GM18511 (cell line): Measurements from ENCODE around the gene SPDYE2.
"Not testable (repeated sequence)": the region's sequence is repeated elsewhere in the genome, so short reads cannot be mapped to it uniquely, and the experiment has no call there.

Experiments used
- ATAC-seq: cut with Tn5 transposase; IDR thresholded peaks from one replicate; pipeline ENCODE4 v1.9.1; 2021; ENCODE audit warnings: mild to moderate bottlenecking, moderate library complexity; ENCODE audit not compliant: unreplicated experiment

The SPDYE2 gene

DNA sequence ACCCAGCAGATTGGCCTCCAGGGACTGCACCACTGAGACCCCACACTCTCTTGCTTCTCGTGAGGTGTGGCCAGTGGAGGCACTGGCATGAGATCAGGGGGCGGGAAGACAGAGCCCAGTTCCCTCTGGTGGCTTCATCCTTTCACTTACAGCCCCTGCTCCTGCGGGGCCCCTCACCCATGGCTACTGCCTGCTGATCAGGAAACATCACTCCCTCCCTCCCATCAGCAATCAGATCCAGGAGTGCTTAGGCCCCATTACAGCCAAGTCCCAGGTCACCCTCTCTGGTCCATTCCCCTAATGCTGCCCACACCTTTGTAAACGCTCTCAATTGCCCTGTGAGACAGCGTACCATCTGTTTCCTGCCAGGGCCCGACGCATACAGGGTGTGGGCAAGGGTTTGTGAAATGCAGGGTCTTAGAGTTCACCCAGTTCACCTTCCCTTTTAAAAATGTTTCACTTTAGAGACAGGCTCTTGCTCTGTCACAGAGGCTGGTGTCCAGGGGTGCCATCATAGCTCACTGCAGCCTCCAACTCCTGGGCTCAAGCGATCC is 15.9 kb upstream of the SPDYE2 start:
- ATAC-seq, result not testable (repeated sequence)

- not testable (repeated sequence) for ATAC-seq
These were observed 10.4 kb upstream of the SPDYE2 start for GRCh38 chr7:102540604-102541003.

DNA sequence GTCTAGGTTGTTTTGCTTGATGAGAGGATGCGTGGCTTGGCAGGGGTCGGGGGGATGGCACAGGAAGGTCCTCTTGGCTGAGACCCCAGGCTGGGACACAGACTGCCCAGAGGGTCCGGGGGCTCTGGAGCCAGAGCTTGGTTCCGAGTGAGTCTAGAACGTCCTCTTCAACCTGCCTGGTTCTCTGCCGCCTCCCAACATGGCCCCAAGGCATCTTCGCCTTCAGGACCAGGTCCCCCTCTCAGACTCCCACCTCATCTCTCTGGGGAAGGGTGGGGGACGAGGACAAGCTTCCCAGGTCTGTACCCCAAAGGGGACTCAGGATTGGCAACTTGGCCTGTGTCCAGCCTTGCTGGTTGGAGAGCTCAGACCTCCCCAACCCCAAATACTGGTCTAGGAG is 8.9 kb upstream of the SPDYE2 start:
- ATAC-seq, result not testable (repeated sequence)

DNA sequence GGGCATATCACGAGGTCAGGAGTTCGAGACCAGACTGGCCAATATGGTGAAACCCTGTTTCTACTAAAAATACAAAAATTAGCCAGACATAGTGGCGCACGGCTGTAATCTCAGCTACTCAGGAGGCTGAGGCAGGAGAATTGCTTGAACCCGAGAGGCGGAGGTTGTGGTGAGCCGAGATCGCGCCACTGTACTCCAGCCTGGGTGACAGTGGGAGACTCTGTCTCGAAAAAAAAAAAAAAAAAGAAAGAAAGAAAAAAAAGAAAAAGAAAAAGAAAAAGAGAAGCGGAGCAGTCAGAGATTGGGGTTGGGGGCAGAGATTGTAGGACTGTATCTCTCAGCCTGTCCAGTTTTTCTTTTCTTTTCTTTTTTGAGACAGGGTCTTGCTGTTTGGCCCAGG is 8.3 kb upstream of the SPDYE2 start:
- not testable (repeated sequence) for ATAC-seq

DNA sequence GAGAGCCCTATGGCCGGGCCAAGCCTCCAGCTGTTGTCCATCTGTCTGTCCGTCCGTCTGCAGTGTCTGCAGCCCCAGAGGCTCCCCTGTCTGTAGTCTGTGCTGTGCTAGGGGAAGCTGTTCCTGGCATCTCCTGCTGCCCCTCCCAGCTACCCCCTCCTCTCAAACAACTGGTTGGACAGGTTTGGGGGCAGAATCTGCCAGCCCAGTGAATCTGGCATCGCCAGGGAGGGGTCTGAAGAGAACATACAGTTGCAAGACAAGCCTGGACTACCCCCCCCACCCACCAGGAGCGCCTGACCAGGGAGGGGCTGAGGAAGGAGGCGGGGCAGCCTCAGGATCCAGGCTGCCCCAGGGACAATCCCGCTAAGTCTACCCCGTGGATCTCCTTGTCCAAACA is 7.4 kb upstream of the SPDYE2 start, which contains the start of gene UPK3BL2:
Gene UPK3BL2, minus strand, starts transcription at position 101 of the 400 bp plus-strand sequence. Its CDS starts 60 bp downstream, at position 41.
- ATAC-seq, result not testable (repeated sequence)

DNA sequence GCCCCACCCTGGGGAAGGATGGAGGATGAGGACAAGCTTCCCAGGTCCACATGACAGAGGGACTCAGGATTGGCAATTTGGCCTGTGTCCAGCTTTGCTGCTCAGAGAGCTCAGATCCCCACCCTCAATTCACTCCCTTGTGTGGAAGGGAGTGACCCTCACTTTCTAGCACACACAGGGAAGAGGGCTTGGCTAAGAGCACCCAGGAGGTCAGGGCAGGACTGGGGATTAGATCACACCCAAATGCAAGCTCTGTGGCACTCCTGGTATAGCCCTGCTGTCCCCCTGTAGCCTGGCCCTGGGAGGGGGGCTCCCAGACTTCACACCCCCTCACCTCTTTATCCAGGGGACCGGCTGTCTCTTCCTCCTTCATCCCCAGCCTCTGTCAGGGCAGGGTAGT is 6.7 kb upstream of the SPDYE2 start:
- ATAC-seq, result not testable (repeated sequence)

GRCh38 chr7:102545288-102545687 is 5.7 kb upstream of the SPDYE2 start:
- not testable (repeated sequence) for ATAC-seq

GRCh38 chr7:102546353-102546752 is 4.7 kb upstream of the SPDYE2 start:
- ATAC-seq, result peak; percentile 89

GRCh38 chr7:102568620-102569019 is 17.6 kb downstream of the SPDYE2 start:
- ATAC-seq, result not testable (repeated sequence)

GRCh38 chr7:102572261-102573239 is 21.5 kb downstream of the SPDYE2 start, which contains the start of gene POLR2J3:
Gene POLR2J3 (minus strand): TSS chr7:102572583. CDS start chr7:102572521, 62 bp downstream.
- peak; percentile 92 for ATAC-seq

- ATAC-seq, result not testable (repeated sequence)
These were observed 23.6 kb downstream of the SPDYE2 start for GRCh38 chr7:102574607-102575006.

DNA sequence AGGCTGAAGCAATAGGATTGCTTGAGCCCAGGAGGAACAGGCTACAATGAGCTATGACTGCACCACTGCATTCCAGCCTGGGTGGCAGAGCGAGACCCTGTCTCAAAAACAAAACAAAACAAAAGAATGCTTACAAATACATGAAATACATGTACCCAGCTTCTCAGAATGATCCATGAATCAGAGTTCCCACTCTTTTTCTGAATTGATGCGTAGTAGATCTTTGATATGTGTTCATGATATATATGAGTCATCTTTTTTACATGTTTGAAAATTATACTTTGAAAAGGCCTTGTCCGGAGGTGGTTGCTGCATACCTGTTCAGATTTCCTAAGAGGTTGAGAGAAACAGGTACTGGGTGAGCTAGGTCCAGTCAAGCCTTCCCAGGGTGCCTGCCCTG is 25.3 kb downstream of the SPDYE2 start:
- ATAC-seq, result not testable (repeated sequence)

DNA sequence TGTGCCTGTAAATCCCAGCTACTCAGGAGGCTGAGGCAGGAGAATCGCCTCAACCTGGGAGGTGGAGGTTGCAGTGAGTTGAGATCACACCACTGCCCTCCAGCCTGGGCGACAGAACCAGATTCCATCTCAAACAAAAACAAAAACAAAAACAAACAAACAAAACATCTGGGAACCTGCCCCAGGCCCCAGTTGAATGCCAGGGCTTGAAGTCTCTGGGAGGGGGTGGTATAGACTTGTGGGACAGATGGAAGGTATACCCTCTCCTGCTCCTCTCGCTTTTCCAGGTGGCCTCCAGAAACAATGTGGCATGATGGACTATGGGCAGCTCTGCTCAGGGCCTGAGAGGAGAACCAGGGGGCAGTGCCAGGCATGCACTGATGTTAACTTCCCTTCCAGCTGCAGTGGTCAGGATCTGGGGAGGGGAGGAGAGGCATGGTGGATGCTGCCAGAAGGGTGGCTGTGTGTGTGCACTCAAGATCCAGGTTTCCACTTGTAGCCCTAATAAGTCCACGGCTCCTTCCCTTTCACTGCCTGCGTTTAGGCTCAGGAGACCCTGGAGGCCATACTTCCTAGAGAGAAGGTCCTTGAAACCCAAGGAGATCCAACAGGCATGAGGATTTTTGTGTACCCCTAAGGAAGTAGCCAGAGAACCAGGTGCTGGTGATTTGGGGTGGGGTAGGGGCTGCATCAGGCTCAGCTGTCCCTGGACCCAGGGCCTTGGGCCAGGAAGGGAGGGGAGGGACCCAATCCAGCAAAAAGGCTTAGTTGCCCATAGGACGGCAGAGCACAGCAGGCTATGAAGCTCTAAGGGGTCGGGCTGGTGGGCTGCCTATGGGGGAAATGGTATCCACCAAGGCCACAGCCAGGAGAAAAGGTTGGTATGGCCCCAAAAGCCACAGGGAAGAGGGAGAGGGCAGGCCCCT is 26.6 kb downstream of the SPDYE2 start:
- not testable (repeated sequence) for ATAC-seq

DNA sequence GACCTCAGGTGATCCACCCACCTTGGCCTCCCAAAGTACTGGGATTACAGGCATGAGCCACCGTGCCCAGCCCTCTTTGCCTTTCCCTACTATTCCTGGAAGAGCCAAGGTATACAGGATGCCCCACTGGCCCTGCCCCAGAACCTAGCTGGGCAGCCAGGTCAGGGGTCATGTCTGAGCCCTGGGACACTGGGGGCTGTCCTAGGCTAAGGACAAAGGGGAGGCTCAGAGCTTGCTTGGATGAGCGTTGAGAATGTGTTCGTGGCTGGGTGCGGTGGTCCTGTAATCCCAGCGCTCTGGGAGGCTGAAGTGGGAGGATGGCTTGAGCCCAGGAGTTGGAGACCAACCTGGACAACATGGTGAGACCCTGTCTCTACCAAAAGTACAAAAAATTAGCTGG is 27.5 kb downstream of the SPDYE2 start:
- ATAC-seq, result not testable (repeated sequence)

DNA sequence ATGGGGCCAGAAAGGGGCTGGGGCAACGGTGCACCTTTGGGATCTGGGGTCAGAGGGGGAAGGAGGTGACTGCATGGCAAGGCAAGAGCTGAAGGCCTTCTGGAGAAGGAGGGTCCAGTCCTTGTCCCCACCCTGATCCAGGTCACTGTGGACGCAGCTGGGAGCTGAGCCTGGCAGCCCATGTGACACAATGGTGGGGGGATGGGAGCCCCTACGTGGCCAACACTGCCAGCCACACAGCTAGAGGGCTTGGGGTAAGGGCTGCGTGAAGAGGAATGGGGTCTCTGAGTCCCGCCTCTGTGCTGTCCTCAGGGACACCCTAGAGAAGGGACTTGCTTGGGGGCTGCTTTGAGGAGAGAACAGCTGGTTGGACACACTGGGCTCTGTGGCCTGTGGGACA is 30.7 kb downstream of the SPDYE2 start:
- ATAC-seq, result not testable (repeated sequence)

DNA sequence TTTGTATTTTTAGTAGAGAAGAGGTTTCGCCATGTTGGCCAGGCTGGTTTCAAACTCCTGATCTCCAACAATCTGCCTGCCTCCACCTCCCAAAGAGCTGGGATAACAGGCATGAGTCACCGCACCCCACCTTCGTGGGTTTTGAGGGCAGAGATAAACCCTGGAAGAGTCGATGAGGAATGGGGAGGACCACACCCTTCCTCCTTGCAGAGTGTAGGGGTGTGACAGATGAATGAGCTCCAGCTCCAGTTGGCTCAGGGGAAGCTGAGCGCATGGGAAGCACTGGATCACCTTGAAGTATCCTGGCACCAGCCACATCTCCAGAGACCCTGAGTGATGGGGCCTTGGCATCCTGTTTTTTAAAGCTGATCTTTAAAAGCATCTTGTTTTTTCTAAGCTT is 32.5 kb downstream of the SPDYE2 start:
- not testable (repeated sequence) for ATAC-seq

DNA sequence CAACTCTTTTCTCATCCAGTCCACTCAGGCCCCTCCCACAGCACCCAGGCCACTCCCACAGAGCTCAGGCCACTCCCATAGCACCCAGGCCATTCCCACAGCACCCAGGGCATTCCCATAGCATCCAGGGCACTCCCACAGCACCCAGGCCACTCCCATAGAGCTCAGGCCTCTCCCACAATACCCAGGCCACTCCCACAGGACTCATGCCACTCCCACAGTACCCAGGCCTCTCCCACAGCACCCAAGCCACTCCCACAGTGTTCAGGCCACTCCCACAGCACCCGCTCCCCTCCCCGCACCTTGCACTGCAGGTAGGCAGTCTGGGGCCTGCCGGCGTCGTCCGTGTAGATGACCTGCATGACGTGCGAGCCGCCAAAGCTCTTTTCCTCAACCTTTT is 38.8 kb downstream of the SPDYE2 start:
- peak; percentile 40 for ATAC-seq

DNA sequence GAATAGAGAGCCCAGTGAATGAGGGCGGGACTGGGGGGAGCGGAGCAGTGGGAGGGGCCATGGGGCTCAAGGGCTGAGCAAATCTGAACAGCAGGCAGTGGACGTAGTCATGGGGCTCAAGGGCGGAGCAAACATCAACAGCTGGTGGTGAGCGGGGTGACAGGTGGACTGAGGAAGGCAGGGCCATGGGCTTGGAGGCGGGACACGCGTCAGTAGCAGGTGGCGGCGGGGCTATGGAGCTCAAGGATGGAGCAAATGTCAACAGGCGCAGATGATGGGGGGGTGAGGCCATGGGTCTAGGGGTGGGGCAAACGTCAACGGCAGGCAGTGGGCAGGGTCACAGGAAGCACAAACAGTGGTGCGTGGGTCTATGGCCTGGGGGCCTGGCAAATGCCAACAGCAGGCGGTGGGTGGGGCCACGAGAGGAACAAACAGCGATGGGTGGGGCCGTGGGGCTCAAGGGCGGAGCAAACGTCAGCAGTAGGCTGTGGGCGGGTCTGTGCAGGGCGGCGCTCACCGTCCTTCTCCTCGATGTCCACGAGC is 41.5 kb downstream of the SPDYE2 start:
- peak; percentile 52 for ATAC-seq

DNA sequence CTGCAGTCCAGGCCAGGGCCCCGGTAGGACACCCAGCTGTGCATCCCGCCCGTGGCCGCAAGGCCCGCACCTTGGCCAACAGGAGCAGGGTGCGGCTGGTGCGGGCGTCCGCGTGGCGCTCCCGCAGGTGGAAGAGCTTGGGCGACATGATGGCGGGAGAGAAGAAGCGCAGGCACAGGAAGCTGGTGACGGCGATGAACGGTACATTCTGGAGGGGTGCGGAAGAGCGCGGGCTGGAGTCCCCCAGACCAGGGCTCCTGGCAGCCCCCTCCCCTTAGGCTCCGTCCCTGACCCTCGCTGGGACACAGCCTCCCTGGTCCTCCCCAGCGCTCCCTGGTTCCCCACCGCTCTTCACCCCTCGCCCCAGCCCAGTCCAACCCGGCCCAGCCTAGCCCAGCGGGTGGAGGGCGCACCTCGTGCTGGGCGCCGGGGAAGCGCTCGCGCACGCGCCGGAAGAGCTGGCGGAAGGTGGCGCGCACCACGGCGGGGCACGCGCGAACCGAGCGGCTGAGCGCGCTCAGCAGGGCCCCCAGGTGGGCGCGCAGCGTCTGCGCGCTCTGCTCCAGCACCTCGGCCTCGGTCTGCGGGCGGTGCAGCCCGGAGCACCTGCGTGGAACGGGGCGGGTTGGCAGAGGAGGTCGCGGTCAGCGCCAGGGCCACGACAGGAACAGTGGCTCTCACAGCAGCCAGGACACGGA is 42.8 kb downstream of the SPDYE2 start:
- peak; percentile 73 for ATAC-seq

- ATAC-seq, result not testable (repeated sequence)
These were observed 45.0 kb downstream of the SPDYE2 start for GRCh38 chr7:102596036-102596435.
